SK-N-SH treated with all-trans-retinoic acid at 6 μM for 48 hours (cell line): Measurements from ENCODE around the gene RCBTB1.

Source experiments
- ATAC-seq: fragments of 200-7000 bp; cut with Tn5 transposase; 3 replicates; pipeline ENCODE4 v1.9.1; 2020; ENCODE audit warnings: mild to moderate bottlenecking, moderate library complexity
- ARNTL ChIP-seq: fragments of 450-650 bp; formaldehyde crosslinking; IDR thresholded peaks from 2 replicates; pipeline ENCODE4 v1.5.0; 2020; ENCODE audit warnings: low read depth, mild to moderate bottlenecking, moderate library complexity, borderline replicate concordance
- BACH2 ChIP-seq: fragments of 250-450 bp; sonication (Bioruptor Pico); IDR thresholded peaks from 2 replicates; pipeline ENCODE4 v1.9.0; 2021; ENCODE audit warnings: mild to moderate bottlenecking, borderline replicate concordance
- CREB5 ChIP-seq: fragments of 250-450 bp; sonication (Bioruptor Pico); IDR thresholded peaks from 2 replicates; pipeline ENCODE4 v1.5.1; 2020; ENCODE audit warnings: low read depth, mild to moderate bottlenecking, moderate library complexity
- CSDC2 ChIP-seq: fragments of 250-450 bp; sonication (Bioruptor Pico); IDR thresholded peaks from 2 replicates; pipeline ENCODE4 v1.5.0; 2020; ENCODE audit warnings: mild to moderate bottlenecking, moderate library complexity
- CSRNP3 ChIP-seq: fragments of 250-450 bp; sonication (Bioruptor Pico); IDR thresholded peaks from 2 replicates; pipeline ENCODE4 v1.5.1; 2021; ENCODE audit warnings: mild to moderate bottlenecking, moderate library complexity
- ESRRG ChIP-seq: fragments of 250-450 bp; sonication (Bioruptor Pico); IDR thresholded peaks from 2 replicates; pipeline ENCODE4 v1.6.1; 2021; ENCODE audit warnings: mild to moderate bottlenecking
- ISL1 ChIP-seq: fragments of 250-450 bp; sonication (Bioruptor Pico); IDR thresholded peaks from 2 replicates; pipeline ENCODE4 v2.1.2; 2022; ENCODE audit warnings: mild to moderate bottlenecking, moderate library complexity
- OSR1 ChIP-seq: fragments of 250-450 bp; sonication (Bioruptor Pico); IDR thresholded peaks from 2 replicates; pipeline ENCODE4 v1.8.0; 2022; ENCODE audit warnings: moderate library complexity, mild to moderate bottlenecking, inconsistent platforms
- PATZ1 ChIP-seq: fragments of 250-450 bp; sonication (Bioruptor Pico); IDR thresholded peaks from 2 replicates; pipeline ENCODE4 v1.8.0; 2020; ENCODE audit warnings: mild to moderate bottlenecking, moderate library complexity, borderline replicate concordance
- POU6F1 ChIP-seq: fragments of 250-450 bp; sonication (Bioruptor Pico); IDR thresholded peaks from 2 replicates; pipeline ENCODE4 v1.8.0; 2021; ENCODE audit warnings: low read depth, mild to moderate bottlenecking, moderate library complexity, borderline replicate concordance
- PPARA ChIP-seq: fragments of 250-450 bp; sonication (Bioruptor Pico); IDR thresholded peaks from 2 replicates; pipeline ENCODE4 v1.5.0; 2020; ENCODE audit warnings: mild to moderate bottlenecking, borderline replicate concordance
- RARB ChIP-seq: fragments of 250-450 bp; sonication (Bioruptor Pico); IDR thresholded peaks from 2 replicates; pipeline ENCODE4 v1.8.0; 2021; ENCODE audit warnings: mild to moderate bottlenecking, moderate library complexity
- SNAI2 ChIP-seq: fragments of 250-450 bp; sonication (Bioruptor Pico); IDR thresholded peaks from 2 replicates; pipeline ENCODE4 v1.5.0; 2020; ENCODE audit warnings: mild to moderate bottlenecking, moderate library complexity
- TCF4 ChIP-seq: fragments of 250-450 bp; sonication (Bioruptor Pico); IDR thresholded peaks from 2 replicates; pipeline ENCODE4 v1.8.0; 2021; ENCODE audit warnings: mild to moderate bottlenecking, moderate library complexity, borderline replicate concordance
- TOX ChIP-seq: fragments of 250-450 bp; sonication (Bioruptor Pico); IDR thresholded peaks from 2 replicates; pipeline ENCODE4 v1.8.0; 2021; ENCODE audit warnings: mild to moderate bottlenecking, moderate library complexity, borderline replicate concordance
- ZC3H10 ChIP-seq: fragments of 250-450 bp; sonication (Bioruptor Pico); IDR thresholded peaks from 2 replicates; pipeline ENCODE4 v1.5.1; 2021; ENCODE audit warnings: mild to moderate bottlenecking, moderate library complexity
- ZFP3 ChIP-seq: fragments of 250-450 bp; sonication (Bioruptor Pico); IDR thresholded peaks from 2 replicates; pipeline ENCODE4 v1.5.0; 2020; ENCODE audit warnings: mild to moderate bottlenecking, moderate library complexity
- ZFP30 ChIP-seq: fragments of 450-650 bp; formaldehyde crosslinking; IDR thresholded peaks from 2 replicates; pipeline ENCODE4 v1.5.0; 2022; ENCODE audit warnings: mild to moderate bottlenecking, moderate library complexity
- ZNF565 ChIP-seq: fragments of 450-650 bp; formaldehyde crosslinking; conservative IDR thresholded peaks from 2 replicates; pipeline ENCODE4 v1.5.0; 2020; ENCODE audit warnings: low read depth, mild to moderate bottlenecking, moderate library complexity
- ZNF70 ChIP-seq: fragments of 450-650 bp; formaldehyde crosslinking; IDR thresholded peaks from 2 replicates; pipeline ENCODE4 v1.5.0; 2020; ENCODE audit warnings: mild to moderate bottlenecking, moderate library complexity
- ZNF8 ChIP-seq: fragments of 450-650 bp; formaldehyde crosslinking; IDR thresholded peaks from 2 replicates; pipeline ENCODE4 v1.5.0; 2020; ENCODE audit warnings: mild to moderate bottlenecking, moderate library complexity

The RCBTB1 gene

GRCh38 chr13:49630580-49630979 is 45.2 kb upstream of the RCBTB1 start:
- TF ChIP-seq ZFP30 (CRISPR knock-in tag) (no peak), CSDC2 (no peak), BACH2 (no peak), POU6F1 (CRISPR knock-in tag) (no peak), SNAI2 (CRISPR knock-in tag) (no peak), TCF4 (no peak), RARB (no peak), CSRNP3 (CRISPR knock-in tag) (no peak), ZC3H10 (CRISPR knock-in tag) (no peak), ESRRG (CRISPR knock-in tag) (no peak), ZNF8 (CRISPR knock-in tag) (no peak), TOX (no peak), ISL1 (CRISPR knock-in tag) (no peak), ZNF70 (CRISPR knock-in tag) (no peak), PPARA (no peak)
- ATAC-seq, result no peak

GRCh38 chr13:49629947-49630346 is 44.6 kb upstream of the RCBTB1 start:
- ATAC-seq, result peak; percentile 40
- TF ChIP-seq POU6F1 (CRISPR knock-in tag) (no peak), ESRRG (CRISPR knock-in tag) (no peak), PPARA (no peak), ISL1 (CRISPR knock-in tag) (no peak), TCF4 (no peak), RARB (no peak), TOX (no peak), ZNF565 (CRISPR knock-in tag) (no peak), ZFP30 (CRISPR knock-in tag) (no peak), ARNTL (CRISPR knock-in tag) (no peak), CSRNP3 (CRISPR knock-in tag) (no peak), ZFP3 (CRISPR knock-in tag) (no peak), CREB5 (CRISPR knock-in tag) (no peak), CSDC2 (no peak), ZNF8 (CRISPR knock-in tag) (no peak)

GRCh38 chr13:49629196-49629938 is 44.0 kb upstream of the RCBTB1 start:
- no peak for TF ChIP-seq ARNTL (CRISPR knock-in tag)
- ATAC-seq, result peak; percentile 37

- ATAC-seq, result no peak
- TF ChIP-seq OSR1 (CRISPR knock-in tag) (no peak), POU6F1 (CRISPR knock-in tag) (no peak), RARB (no peak), BACH2 (no peak), ISL1 (CRISPR knock-in tag) (no peak), CREB5 (CRISPR knock-in tag) (no peak), ARNTL (CRISPR knock-in tag) (no peak), ZFP3 (CRISPR knock-in tag) (no peak), PPARA (no peak), PATZ1 (CRISPR knock-in tag) (no peak)
Observed at GRCh38 chr13:49627831-49628652, 42.7 kb upstream of the RCBTB1 start, which contains the start of gene ARL11. TSS of gene ARL11 (plus strand) at chr13:49628507. CDS start at chr13:49630448, 1,941 bp downstream.
